HG03066 (cell line): ENCODE results near the gene DNLZ.
"Not testable (repeated sequence)": the region's sequence is repeated elsewhere in the genome, so short reads cannot be mapped to it uniquely, and the experiment has no call there.

ENCODE experiments used
- ATAC-seq: cut with Tn5 transposase; IDR thresholded peaks from one replicate; pipeline ENCODE4 v1.9.1; 2021; ENCODE audit warnings: low read depth; ENCODE audit not compliant: unreplicated experiment

The DNLZ gene

GRCh38 chr9:136363106-136363948 lies at the start of gene DNLZ:
TSS of gene DNLZ (minus strand) at chr9:136363744. CDS start at chr9:136363714, 30 bp downstream.
- peak; percentile 82 for ATAC-seq

- no peak for ATAC-seq
These were observed 49.4 kb upstream of the DNLZ start for GRCh38 chr9:136412962-136413361.

- ATAC-seq: no peak
These were observed 47.8 kb upstream of the DNLZ start for GRCh38 chr9:136411378-136411777.

- peak; percentile 80 for ATAC-seq
These were observed 47.1 kb upstream of the DNLZ start, which contains the start of the genes ENTR1 and PMPCA for GRCh38 chr9:136410500-136411287. TSS of gene ENTR1 (minus strand) at chr9:136410614. CDS start at chr9:136410397, 217 bp downstream. TSS of gene PMPCA (plus strand) at chr9:136410658. CDS start at chr9:136410669, 11 bp downstream.

- peak; percentile 28 for ATAC-seq
These were observed 46.3 kb upstream of the DNLZ start for GRCh38 chr9:136409557-136410455.

GRCh38 chr9:136407911-136408310 lies 44.4 kb upstream of the DNLZ start:
- ATAC-seq: no peak

- not testable (repeated sequence) for ATAC-seq
These were observed 43.5 kb upstream of the DNLZ start for GRCh38 chr9:136407061-136407460.

- ATAC-seq: not testable (repeated sequence)
These were observed 42.4 kb upstream of the DNLZ start for GRCh38 chr9:136405904-136406303.

GRCh38 chr9:136405481-136405880 lies 41.9 kb upstream of the DNLZ start:
- ATAC-seq: no peak

GRCh38 chr9:136404801-136405136 lies 41.2 kb upstream of the DNLZ start:
- ATAC-seq: no peak

- ATAC-seq: no peak
These were observed 40.6 kb upstream of the DNLZ start for GRCh38 chr9:136403915-136404800.

GRCh38 chr9:136403538-136403914 lies 40.0 kb upstream of the DNLZ start:
- no peak for ATAC-seq

GRCh38 chr9:136402067-136402466 lies 38.5 kb upstream of the DNLZ start:
- no peak for ATAC-seq

GRCh38 chr9:136401173-136401922 lies 37.8 kb upstream of the DNLZ start:
- ATAC-seq: no peak

- ATAC-seq: peak; percentile 65
These were observed 36.7 kb upstream of the DNLZ start, which contains the start of gene SNAPC4 for GRCh38 chr9:136400038-136400834. TSS of gene SNAPC4 (minus strand) at chr9:136400170. CDS start at chr9:136398428, 1,742 bp downstream.

GRCh38 chr9:136399176-136400037 lies 35.9 kb upstream of the DNLZ start:
- peak; percentile 27 for ATAC-seq

GRCh38 chr9:136398286-136398685 lies 34.7 kb upstream of the DNLZ start:
- no peak for ATAC-seq
